H1 (cell line): ENCODE data around the gene CNPY2. TPM values are rescaled to one million over a fixed set of nuclear protein-coding genes. Genes with fewer than 3 reads are reported as not detected.
"Not testable (repeated sequence)": the region's sequence is repeated elsewhere in the genome, so short reads cannot be mapped to it uniquely, and the experiment has no call there.

Experiments
- CTCF ChIA-PET: fragments of 300-600 bp; sonication (Branson Sonifier 250); formaldehyde crosslinking; loops from one replicate; lab custom pipeline; 2021; ENCODE audit not compliant: partially characterized antibody; lab: Charles Lee
- POLR2A ChIA-PET: fragments of 300-600 bp; sonication (Branson Sonifier 250); formaldehyde crosslinking; loops from one replicate; lab custom pipeline; 2021; ENCODE audit warnings: inconsistent platforms; ENCODE audit not compliant: partially characterized antibody; lab: Charles Lee
- DNase-seq, 2 experiments: peaks; one replicate each; pipeline versions ENCODE4 v3.0.0 to v3.0.0-alpha.2; 2010 to 2022; ENCODE audit warnings: low spot score in 2 of 2, low read depth in 1 of 2, mixed read lengths in 1 of 2
- FAIRE-seq: peaks from 2 replicates; lab custom pipeline; 2011; peaks lifted over from hg19 to GRCh38; lab: Jason Lieb, UNC
- H2AFZ ChIP-seq: 2 replicates; pipeline ENCODE4 v1.8.1; 2012; ENCODE audit warnings: low read length, inconsistent platforms
- H2AK5ac ChIP-seq: 2 replicates; pipeline ENCODE4 v1.6.1; 2013; ENCODE audit warnings: low read depth, low read length
- H2BK120ac ChIP-seq: replicated peaks from 2 replicates; pipeline ENCODE3; 2013; ENCODE audit warnings: low read depth, low read length, inconsistent platforms
- H2BK12ac ChIP-seq: 2 replicates; pipeline ENCODE4 v1.6.1; 2013; ENCODE audit warnings: low read depth, low read length
- H2BK15ac ChIP-seq: 2 replicates; pipeline ENCODE4 v1.6.1; 2013; ENCODE audit warnings: low read length
- H2BK20ac ChIP-seq: 2 replicates; pipeline ENCODE4 v1.6.1; 2013; ENCODE audit warnings: low read length
- H2BK5ac ChIP-seq: 2 replicates; pipeline ENCODE4 v1.6.1; 2013; ENCODE audit warnings: low read depth, low read length
- H3K14ac ChIP-seq: 2 replicates; pipeline ENCODE4 v1.6.1; 2013; ENCODE audit warnings: inconsistent platforms; ENCODE audit not compliant: insufficient read length
- H3K18ac ChIP-seq: 2 replicates; pipeline ENCODE4 v1.6.1; 2013; ENCODE audit warnings: low read length; ENCODE audit errors: extremely low read depth
- H3K23ac ChIP-seq: 2 replicates; pipeline ENCODE4 v1.6.1; 2013; ENCODE audit warnings: inconsistent platforms; ENCODE audit not compliant: insufficient read length
- H3K23me2 ChIP-seq: 2 replicates; pipeline ENCODE4 v1.6.1; 2013; ENCODE audit warnings: low read depth, low read length
- H3K27ac ChIP-seq: 2 replicates; pipeline ENCODE4 v1.6.1; 2011; ENCODE audit warnings: low read depth, low read length, inconsistent platforms
- H3K27me3 ChIP-seq, 4 experiments: replicated peaks in 1 of 4; 1 replicate in 1 of 4; 2 replicates in 3 of 4; pipeline versions ENCODE4 v1.6.1 to v1.8.1; 2011 to 2013; ENCODE audit warnings: low read length in 3 of 4, mild to moderate bottlenecking in 3 of 4, inconsistent platforms in 2 of 4, mixed read lengths in 2 of 4, moderate library complexity in 1 of 4; ENCODE audit not compliant: control insufficient read depth in 3 of 4, insufficient read depth in 3 of 4; ENCODE audit errors: extremely low read depth in 1 of 4
- H3K36me3 ChIP-seq, 4 experiments: 2 replicates each; pipeline versions ENCODE4 v1.6.1 to v1.8.1; 2011 to 2013; ENCODE audit warnings: mild to moderate bottlenecking in 4 of 4, low read length in 3 of 4, moderate library complexity in 2 of 4, control low read depth in 1 of 4, inconsistent platforms in 1 of 4; ENCODE audit not compliant: insufficient read depth in 4 of 4, control insufficient read depth in 2 of 4
- H3K4ac ChIP-seq: replicated peaks from 2 replicates; pipeline ENCODE3; 2013; ENCODE audit warnings: low read length, low read depth, mixed read lengths, inconsistent platforms; ENCODE audit not compliant: insufficient read length
- H3K4me1 ChIP-seq, 4 experiments: replicated peaks in 1 of 4; 1 replicate in 1 of 4; 2 replicates in 3 of 4; pipeline versions ENCODE4 v1.6.1 to v1.8.1; 2011 to 2013; ENCODE audit warnings: low read length in 3 of 4, inconsistent platforms in 2 of 4, mixed read lengths in 1 of 4; ENCODE audit not compliant: insufficient read depth in 4 of 4, control insufficient read depth in 3 of 4
- H3K4me2 ChIP-seq, 2 experiments: 2 replicates each; pipeline versions ENCODE4 v1.6.1 to v1.8.1; 2011 to 2013; ENCODE audit warnings: low read depth in 2 of 2, low read length in 2 of 2, control low read depth in 1 of 2, inconsistent platforms in 1 of 2, mild to moderate bottlenecking in 1 of 2; ENCODE audit not compliant: insufficient read depth in 1 of 2
- H3K4me3 ChIP-seq, 4 experiments: fragments of 200-600, 300-600 bp in 1 of 4; sonication (generic), shearing (Covaris generic), sonication (Bioruptor Twin) in 1 of 4; 2 replicates each; pipeline versions ENCODE4 v1.5.1 to v1.8.1; 2011 to 2016; ENCODE audit warnings: low read length in 4 of 4, low read depth in 3 of 4, control low read depth in 2 of 4, inconsistent platforms in 2 of 4, mild to moderate bottlenecking in 2 of 4, mixed read lengths in 1 of 4, moderate library complexity in 1 of 4; ENCODE audit not compliant: insufficient read depth in 2 of 4; ENCODE audit errors: extremely low read depth in 1 of 4
- H3K56ac ChIP-seq: replicated peaks from 2 replicates; pipeline ENCODE3; 2013; ENCODE audit warnings: low read depth, mild to moderate bottlenecking, mixed read lengths, low read length, inconsistent platforms; ENCODE audit not compliant: insufficient read length
- H3K79me1 ChIP-seq: 2 replicates; pipeline ENCODE4 v1.6.1; 2013; ENCODE audit warnings: low read depth, low read length, control low read depth
- H3K79me2 ChIP-seq, 2 experiments: 2 replicates each; pipeline versions ENCODE4 v1.6.1 to v1.8.1; 2012 to 2013; ENCODE audit warnings: low read length in 2 of 2, mild to moderate bottlenecking in 2 of 2, inconsistent platforms in 1 of 2; ENCODE audit not compliant: insufficient read depth in 2 of 2, control insufficient read depth in 1 of 2
- H3K9ac ChIP-seq, 4 experiments: replicated peaks in 1 of 4; 1 replicate in 1 of 4; 2 replicates in 3 of 4; pipeline versions ENCODE4 v1.6.1 to v1.8.1; 2011 to 2013; ENCODE audit warnings: low read depth in 3 of 4, low read length in 3 of 4, control low read depth in 2 of 4, mild to moderate bottlenecking in 2 of 4, moderate library complexity in 2 of 4, inconsistent platforms in 1 of 4; ENCODE audit errors: extremely low read depth in 1 of 4
- H3K9me3 ChIP-seq, 2 experiments: 2 replicates each; pipeline versions ENCODE4 v1.6.1 to v1.8.1; 2012 to 2013; ENCODE audit warnings: mild to moderate bottlenecking in 2 of 2, moderate library complexity in 2 of 2, control low read depth in 1 of 2, inconsistent platforms in 1 of 2, low read depth in 1 of 2, low read length in 1 of 2, mixed read lengths in 1 of 2; ENCODE audit not compliant: insufficient read depth in 2 of 2
- H4K20me1 ChIP-seq, 2 experiments: replicated peaks in 1 of 2; 2 replicates each; pipeline versions ENCODE3 to v1.8.1; 2011 to 2013; ENCODE audit warnings: inconsistent platforms in 2 of 2, low read length in 2 of 2, mild to moderate bottlenecking in 1 of 2; ENCODE audit not compliant: insufficient read depth in 2 of 2, control insufficient read depth in 1 of 2
- H4K5ac ChIP-seq: 2 replicates; pipeline ENCODE4 v1.6.1; 2013; ENCODE audit warnings: low read length, low read depth, mixed read lengths, inconsistent platforms; ENCODE audit not compliant: insufficient read length
- H4K8ac ChIP-seq: 2 replicates; pipeline ENCODE4 v1.8.0; 2013; ENCODE audit warnings: mild to moderate bottlenecking, moderate library complexity, low read length, inconsistent platforms; ENCODE audit not compliant: insufficient read depth; ENCODE audit errors: extremely low read depth
- H4K91ac ChIP-seq: replicated peaks from 2 replicates; pipeline ENCODE3; 2013; ENCODE audit warnings: low read length, mixed read lengths, inconsistent platforms; ENCODE audit not compliant: insufficient read length
- ASH2L ChIP-seq: fragments of 200-600, 300-600 bp; sonication (generic); IDR thresholded peaks from one replicate; pipeline ENCODE4 v1.7.1; 2017; ENCODE audit warnings: low read length
- CBX5 ChIP-seq: fragments of 300-800, 300-1000 bp; sonication (generic); IDR thresholded peaks from 2 replicates; pipeline ENCODE4 v1.7.1; 2016; ENCODE audit warnings: antibody characterized with exemption, low read length, low read depth
- CTBP2 ChIP-seq: IDR thresholded peaks from 2 replicates; pipeline ENCODE4 v1.7.0; 2011; ENCODE audit warnings: borderline replicate concordance, mild to moderate bottlenecking, moderate library complexity, mixed read lengths, low read length; ENCODE audit not compliant: insufficient read depth, insufficient read length
- GABPA ChIP-seq: IDR thresholded peaks from 2 replicates; pipeline ENCODE4 v1.6.1; 2011; ENCODE audit warnings: mild to moderate bottlenecking, low read length, moderate library complexity, borderline replicate concordance; ENCODE audit not compliant: insufficient read depth
- HDAC6 ChIP-seq: IDR thresholded peaks from one replicate; pipeline ENCODE4 v1.7.1; 2012; ENCODE audit warnings: low read depth, mild to moderate bottlenecking, inconsistent platforms, low read length, moderate library complexity
- PHF8 ChIP-seq: fragments of 200-600 bp; sonication (generic); conservative IDR thresholded peaks from 2 replicates; pipeline ENCODE4 v1.7.1; 2012; ENCODE audit warnings: low read depth, mild to moderate bottlenecking, inconsistent platforms, low read length, moderate library complexity
- SIRT6 ChIP-seq: IDR thresholded peaks from one replicate; pipeline ENCODE4 v1.7.1; 2012; ENCODE audit warnings: low read length, inconsistent platforms
- TAF1 ChIP-seq: IDR thresholded peaks from 2 replicates; pipeline ENCODE4 v1.6.1; 2011; ENCODE audit warnings: mild to moderate bottlenecking, low read depth, low read length
- WGBS, 2 experiments: shearing (Covaris generic) in 1 of 2; methylation state at CpG; one replicate each; pipeline versions ENCODE4 v1.1.6 to v1.1.7; 2013 to 2015; ENCODE audit warnings: low lambda C conversion rate in 2 of 2, mixed read lengths in 2 of 2, inconsistent platforms in 1 of 2, low coverage in 1 of 2, missing lambda C conversion rate in 1 of 2; ENCODE audit not compliant: insufficient replicate concordance in 2 of 2, insufficient coverage in 1 of 2, insufficient read length in 1 of 2; ENCODE audit errors: extremely low coverage in 1 of 2, missing lambda C conversion rate in 1 of 2; 5-methylcytosine and 5-hydroxymethylcytosine counted together
- polyA plus RNA-seq, 7 experiments: library from polyadenylated mRNA; depleted of rRNA in 3 of 7; stranded (reverse) in 5 of 7; unstranded in 2 of 7; fragments of >200 nt in 5 of 7; fragments of 200-250 nt in 2 of 7; gene quantifications; 1 replicate in 5 of 7; 2 replicates in 1 of 7; 4 replicates in 1 of 7; pipeline versions ENCODE4 v1.2.1 to v1.2.3, GENCODE V29; 2011 to 2013; ENCODE audit warnings: missing spikeins in 2 of 7, mixed read lengths in 2 of 7
- total RNA-seq: library from RNA; stranded (reverse); fragmentation: NEBNext Ultra II Directional; extraction: Animal tissue kit (Norgen Biotek cat#: 25700); gene quantifications from 2 replicates; pipeline ENCODE4 v1.2.1, GENCODE V29; 2021
- TF ChIP-seq, protein P1 (sequence below): IDR thresholded peaks from 2 replicates; pipeline ENCODE4 v1.6.1; 2011; ENCODE audit warnings: low read length, improper control_type of control experiment

Gene CNPY2
- total and polyA plus RNA-seq, 2 of the 8 experiments (the other 6 are each of a cell fraction or from before 2014, with no cell fraction given), result 203 to 281 TPM

- TF ChIP-seq HDAC6 (no peak), SIRT6 (no peak), TAF1 (no peak), GABPA (no peak), PHF8 (no peak), ASH2L (no peak), CBX5 (no peak), CTBP2 (no peak)
- TF ChIP-seq, protein P1, sequence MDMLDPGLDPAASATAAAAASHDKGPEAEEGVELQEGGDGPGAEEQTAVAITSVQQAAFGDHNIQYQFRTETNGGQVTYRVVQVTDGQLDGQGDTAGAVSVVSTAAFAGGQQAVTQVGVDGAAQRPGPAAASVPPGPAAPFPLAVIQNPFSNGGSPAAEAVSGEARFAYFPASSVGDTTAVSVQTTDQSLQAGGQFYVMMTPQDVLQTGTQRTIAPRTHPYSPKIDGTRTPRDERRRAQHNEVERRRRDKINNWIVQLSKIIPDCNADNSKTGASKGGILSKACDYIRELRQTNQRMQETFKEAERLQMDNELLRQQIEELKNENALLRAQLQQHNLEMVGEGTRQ, result no peak
Measured at GRCh38 chr12:56274299-56274698, 41.5 kb downstream of the CNPY2 start (continued).

DNA sequence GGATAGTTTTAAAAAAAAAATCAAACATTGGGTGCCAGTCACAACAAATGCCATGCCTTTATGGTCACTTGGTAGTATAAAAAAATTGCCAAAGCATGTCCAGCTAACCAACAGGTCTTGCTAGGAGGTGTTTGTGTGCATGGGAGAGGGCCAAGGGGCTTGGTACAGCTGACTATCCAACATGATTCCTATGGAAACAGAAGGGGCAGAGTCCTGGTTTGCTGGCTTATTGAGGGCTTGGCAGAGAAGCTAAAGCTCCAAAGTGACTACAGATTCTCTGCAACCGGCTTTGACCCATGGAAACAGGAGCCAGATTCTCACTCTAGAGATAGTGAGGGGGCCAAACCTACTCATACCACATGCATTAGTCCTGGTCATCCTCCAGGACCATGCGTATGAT, 43.3 kb downstream of the CNPY2 start:
- H3K18ac ChIP-seq, H3K9ac ChIP-seq, H3K9me3 ChIP-seq, H2BK15ac ChIP-seq, H2AK5ac ChIP-seq, H3K23ac ChIP-seq, H4K20me1 ChIP-seq, H2BK12ac ChIP-seq, H3K23me2 ChIP-seq, H3K4me2 ChIP-seq, H4K5ac ChIP-seq, H3K4ac ChIP-seq, H2BK120ac ChIP-seq, H3K79me1 ChIP-seq, H3K4me3 ChIP-seq, H4K8ac ChIP-seq, DNase-seq, H2AFZ ChIP-seq, H4K91ac ChIP-seq, H3K79me2 ChIP-seq, H3K4me1 ChIP-seq, H3K27me3 ChIP-seq, H2BK5ac ChIP-seq, H3K27ac ChIP-seq, H2BK20ac ChIP-seq, H3K56ac ChIP-seq, H3K14ac ChIP-seq: not testable (repeated sequence)
- CTCF ChIA-PET, result interaction anchor here (0.6 to 4.5 kb wide), 3 partner anchors 15 to 507 kb away, joined by 3 to 26 read pairs (median 4); partner anchors contain the start of gene ANKRD52
- peaks cover 12 to 62% (median 36%) of the 10 kb centered on the region in 4 experiments; a peak in 7 of 8 replicates for H3K36me3 ChIP-seq
- 96% methylated on average over 2 of the region's 2 CpGs; no CpG with 5 or more reads in 1 of the 2 experiments for WGBS, 2 experiments
- FAIRE-seq, result peak; percentile 28
- POLR2A ChIA-PET, result interaction anchor here (0.7 to 2.8 kb wide), 5 partner anchors 14 to 56 kb away, joined by 3 to 10 read pairs (median 4); partner anchors contain the start of genes ANKRD52 and RNF41
